Mucosa of gallbladder (tissue), 1 donor: ENCODE measurements around the gene VPS13D. TPM values are rescaled to one million over a fixed set of nuclear protein-coding genes. Genes with fewer than 3 reads are reported as not detected.

Source experiments
- DNase-seq: peaks from one replicate; pipeline ENCODE4 v3.0.0-alpha.2; 2020; ENCODE audit warnings: low spot score
- total RNA-seq: library from RNA; stranded (reverse); gene quantifications from one replicate; pipeline ENCODE4 v1.2.1, GENCODE V29; 2021
- donor health status: DM: no; HTN: no; CAD: no.

The VPS13D gene
- total RNA-seq, 1 donor from 2014 or later, result 69.0 TPM

- no peak for DNase-seq
Measured at GRCh38 chr1:12551584-12551983, 321.8 kb downstream of the VPS13D start.

DNA sequence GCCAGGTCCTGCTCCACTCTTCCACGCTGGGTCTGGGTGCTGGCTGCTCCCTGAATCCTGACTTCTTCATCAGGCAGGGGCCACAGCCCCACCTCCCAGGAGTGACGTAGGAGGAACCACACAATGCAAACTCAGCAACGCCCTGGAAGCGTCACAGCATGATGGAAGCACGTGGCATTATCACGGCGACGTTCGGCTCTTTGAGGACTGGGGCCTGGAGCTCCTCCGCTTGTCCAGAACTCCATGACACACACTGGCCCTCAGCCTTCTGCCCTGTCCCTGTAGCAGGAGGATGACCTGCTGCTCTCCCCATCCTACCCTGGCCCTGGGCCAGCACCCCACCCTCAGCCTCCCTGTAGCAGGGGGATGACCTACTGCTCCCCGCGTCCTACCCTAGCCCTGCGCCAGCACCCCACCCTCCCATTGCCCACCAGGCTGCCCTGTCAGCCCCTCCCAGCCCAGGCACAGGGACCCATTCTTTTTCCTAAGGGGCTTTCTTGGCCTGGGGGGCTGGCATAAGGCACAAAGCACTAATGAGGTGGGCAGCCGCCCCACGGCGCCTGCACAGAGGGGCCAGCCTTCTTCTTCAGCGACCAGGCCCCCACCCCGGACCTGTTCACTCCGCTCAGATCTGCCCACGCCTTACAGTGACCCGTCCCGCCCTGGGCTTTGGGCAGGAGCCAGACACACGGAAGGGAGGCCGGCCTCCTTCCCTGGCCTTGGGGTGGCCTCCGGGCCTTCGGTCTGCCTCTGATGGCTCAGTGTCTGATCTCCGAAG, 322.5 kb downstream of the VPS13D start:
- DNase-seq, result no peak

- DNase-seq, result no peak
Measured at GRCh38 chr1:12552951-12553921, 323.4 kb downstream of the VPS13D start.

DNA sequence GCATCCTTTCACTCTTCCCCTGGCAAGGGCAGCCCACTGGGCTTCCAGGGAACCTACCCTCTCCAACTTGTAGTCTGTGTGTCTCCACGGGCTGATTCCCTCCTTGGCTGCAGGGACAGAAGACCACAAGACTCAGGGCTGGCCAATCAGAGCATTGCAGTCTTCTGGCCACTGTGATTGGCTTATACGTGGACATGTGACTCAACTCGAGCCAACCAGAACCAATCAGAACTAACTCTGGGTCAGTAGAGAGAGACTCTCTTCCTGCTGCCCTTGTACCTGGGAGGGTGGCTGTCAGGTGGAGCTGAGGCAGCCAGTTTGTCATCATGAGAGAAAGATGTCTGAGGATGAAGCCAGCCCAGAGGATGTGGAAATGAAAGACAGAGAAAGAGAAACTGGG, 324.1 kb downstream of the VPS13D start:
- no peak for DNase-seq

DNA sequence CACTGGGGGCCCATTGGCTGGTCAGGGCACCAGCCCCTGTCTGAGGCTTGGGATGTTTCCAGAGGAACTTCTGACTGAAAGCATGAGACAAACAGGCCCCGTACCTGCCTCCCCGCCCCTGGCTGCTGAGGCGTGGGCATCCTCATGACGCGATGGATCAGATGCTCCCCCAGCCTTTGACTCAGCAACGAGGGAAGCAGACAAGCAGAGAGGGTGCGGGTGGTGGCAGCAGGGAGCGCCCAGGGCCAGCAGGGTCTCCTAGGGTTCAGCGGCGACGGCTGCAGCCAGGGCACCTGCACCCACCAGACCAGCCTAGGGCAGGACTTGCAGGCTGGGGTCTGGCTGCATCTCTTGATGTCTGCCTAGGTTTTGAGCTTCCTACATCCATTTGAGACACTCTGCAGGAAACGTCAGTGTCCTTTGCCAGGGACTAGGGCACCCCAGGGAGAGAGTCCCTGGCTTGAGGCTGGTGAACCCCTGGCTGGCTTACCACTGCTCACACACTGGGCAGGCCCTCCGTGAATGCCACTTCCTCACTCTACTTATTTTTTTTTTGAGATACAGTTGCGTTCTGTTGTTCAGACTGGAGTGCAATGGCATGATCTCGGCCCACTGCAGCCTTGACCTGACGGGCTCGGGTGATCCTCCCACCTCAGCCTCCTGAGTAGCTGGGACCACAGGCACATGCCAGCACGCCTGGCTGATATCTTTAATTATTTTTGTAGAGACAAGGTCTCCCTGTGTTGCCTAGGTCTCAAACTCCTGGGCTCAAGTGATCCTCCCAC, 324.9 kb downstream of the VPS13D start:
- DNase-seq, result no peak

DNA sequence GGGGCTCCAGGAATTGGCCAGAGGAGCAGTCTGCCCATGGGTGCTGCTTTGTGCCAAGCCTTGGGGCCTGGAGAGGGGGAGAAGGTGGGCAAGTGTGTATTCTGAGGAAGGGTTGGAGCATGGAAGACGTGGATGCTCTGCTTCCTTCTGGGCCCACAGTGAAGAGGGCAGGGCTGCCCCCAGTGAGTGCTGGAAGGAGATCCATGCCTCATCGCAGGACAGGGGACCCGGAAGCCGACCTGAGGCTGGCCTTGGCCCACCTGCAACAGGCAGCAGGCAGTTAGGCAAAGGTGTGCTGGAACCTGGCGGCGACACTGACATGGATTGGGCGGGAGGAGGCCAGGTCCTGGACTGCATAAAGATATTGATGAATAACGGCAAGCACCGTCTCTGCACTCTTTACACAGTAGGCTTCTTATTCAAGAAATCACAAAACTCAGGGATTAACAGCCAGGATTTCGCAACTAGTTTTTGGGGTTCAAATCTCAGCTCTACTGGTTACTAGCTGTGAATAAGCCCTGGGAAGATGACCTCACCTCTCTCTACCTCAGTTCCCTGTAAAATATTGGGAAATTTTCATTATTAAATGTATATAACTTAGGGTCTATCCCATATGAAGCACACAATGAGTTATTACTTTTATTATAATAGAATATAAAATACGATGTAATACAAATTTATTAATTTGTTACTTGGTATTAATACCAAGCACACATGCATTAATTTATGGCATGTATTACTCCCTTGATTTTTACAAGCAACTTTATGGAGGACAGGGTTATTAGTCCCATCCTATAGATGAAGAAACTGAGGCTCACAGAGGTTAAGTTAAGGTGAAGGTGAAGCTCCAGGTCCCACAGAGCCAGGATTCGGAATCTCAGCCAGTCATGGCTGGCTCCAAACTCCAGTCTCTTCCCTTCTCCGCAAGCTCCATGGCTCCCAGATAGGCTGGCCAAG, 325.9 kb downstream of the VPS13D start:
- no peak for DNase-seq

DNA sequence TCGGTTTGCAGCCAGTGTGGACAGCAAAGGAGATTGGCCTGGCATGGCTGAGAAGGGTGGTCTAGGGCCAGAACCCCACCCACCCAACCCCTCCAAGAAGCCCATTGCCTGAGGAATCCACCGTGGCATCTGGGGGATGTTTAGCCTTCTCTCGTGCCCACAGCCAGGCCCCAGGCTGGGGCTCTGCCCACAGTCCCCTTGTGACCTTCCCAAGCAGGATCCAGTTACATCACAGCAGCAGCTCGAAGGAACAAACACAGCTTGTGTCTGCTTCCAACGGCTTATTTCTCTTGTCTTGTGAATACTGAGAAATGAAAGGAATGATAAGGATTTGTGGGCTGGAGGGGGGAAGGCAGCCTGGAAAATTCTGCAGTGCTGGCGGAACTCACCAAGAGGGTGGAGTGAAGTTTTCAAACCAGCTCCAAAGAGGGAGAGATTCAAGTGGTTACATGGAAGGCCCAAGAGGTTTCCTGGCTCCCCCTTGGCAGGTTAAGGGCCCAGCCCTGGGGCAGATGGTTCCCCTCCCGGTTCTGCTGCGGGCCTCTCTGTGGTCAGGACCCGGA, 326.6 kb downstream of the VPS13D start:
- DNase-seq, result peak; percentile 71

DNA sequence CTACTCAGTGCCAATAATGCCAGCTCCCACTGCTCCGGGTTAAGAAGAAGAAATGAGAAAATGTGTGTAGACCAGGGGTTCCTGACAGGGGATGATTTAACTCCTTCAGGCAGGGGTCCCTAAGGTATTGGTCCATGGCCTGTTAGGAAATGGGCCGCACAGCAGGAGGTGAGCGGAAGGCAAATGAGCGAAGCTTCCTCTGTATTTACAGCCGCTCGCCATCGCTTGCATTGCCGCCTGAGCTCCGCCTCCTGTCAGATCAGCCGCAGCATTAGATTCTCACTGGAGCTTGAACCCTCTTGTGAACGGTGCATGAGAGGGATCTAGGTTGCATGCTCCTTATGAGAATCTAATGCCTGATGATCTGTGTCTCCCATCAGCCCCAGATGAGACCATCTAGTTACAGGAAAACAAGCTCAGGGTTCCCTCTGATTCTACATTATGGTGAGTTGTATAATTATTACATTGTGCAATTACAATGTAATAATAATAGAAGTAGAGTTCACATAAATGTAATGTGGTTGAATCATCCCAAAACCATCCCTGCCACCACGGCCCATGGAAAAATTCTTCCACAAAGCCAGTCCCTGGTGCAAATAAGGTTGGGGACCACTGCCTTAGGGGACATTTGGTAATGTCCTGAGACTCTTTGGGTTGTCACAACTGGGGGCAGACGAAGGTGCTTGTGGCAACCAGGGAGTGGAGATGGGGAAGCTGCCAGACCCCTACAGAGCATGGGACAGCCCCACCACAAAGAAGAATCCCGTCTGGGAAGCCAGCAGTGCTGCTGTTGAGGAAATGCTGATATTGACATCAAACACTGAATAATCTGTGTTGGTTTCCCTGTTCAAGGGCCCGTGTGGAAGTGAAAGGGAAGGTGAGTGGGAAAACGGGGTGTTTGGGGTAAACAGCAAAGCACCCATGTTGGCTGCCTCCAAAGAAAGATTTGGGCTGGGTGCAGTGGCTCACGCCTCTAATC, 327.4 kb downstream of the VPS13D start:
- no peak for DNase-seq

- DNase-seq, result no peak
Measured at GRCh38 chr1:12561121-12561520, 331.3 kb downstream of the VPS13D start.

Other genes with a start within 250 kb of the VPS13D start
- gene MFN2, start 249.6 kb upstream of the VPS13D start, total RNA-seq, result 71.1 TPM
- 20.9 TPM for gene MIIP, start 210.5 kb upstream of the VPS13D start, total RNA-seq
- gene TNFRSF8, start 166.7 kb upstream of the VPS13D start, total RNA-seq, result 2.3 TPM
- gene TNFRSF1B, start 63.0 kb upstream of the VPS13D start, total RNA-seq, result 50.4 TPM